Measurements from ENCODE around the gene BEND3. TPM values are rescaled to one million over a fixed set of nuclear protein-coding genes. Genes with fewer than 3 reads are reported as not detected.
A peak's percentile ranks its signal among the peaks of the same experiment; 100 is the strongest.

BEND3 gene
- total RNA-seq, 1 donor from 2014 or later, result 24.1 TPM

- peak; percentile 92 for TF ChIP-seq CTCF (conservative IDR thresholded peaks at IDR 0.05)
- peaks cover 6% of the 10 kb centered on the region for H3K27me3 Mint-ChIP-seq (ENCODE audit: low read depth)
These were observed 946 bp downstream of the BEND3 start for GRCh38 chr6:107114213-107114925.

GRCh38 chr6:107110200-107110599 lies 5.1 kb downstream of the BEND3 start:
- Mint-ChIP-seq H3K4me3 (peak overlapping the region; percentile 2), H3K27me3 (ENCODE audit: low read depth) (no peaks in the 10 kb centered on the region), H3K27ac (ENCODE audit: unreplicated experiment) (no peak overlapping the region), H3K9me3 (no peaks in the 10 kb centered on the region), H3K36me3 (ENCODE audit: low read depth) (no peaks in the 10 kb centered on the region), H3K4me1 (peaks cover 25% of the 10 kb centered on the region)
- no peak for DNase-seq (ENCODE audit: low read depth, low spot score)
- no peak for TF ChIP-seq CTCF (conservative IDR thresholded peaks at IDR 0.05)

More at GRCh38 chr6:107114213-107114925, 946 bp downstream of the BEND3 start:
- peak; percentile 74 for DNase-seq (ENCODE audit: low read depth, low spot score)
- no peaks in the 10 kb centered on the region for H3K9me3 Mint-ChIP-seq
- H3K36me3 Mint-ChIP-seq (ENCODE audit: low read depth), result no peaks in the 10 kb centered on the region
- peak overlapping the region; percentile 94 for H3K4me3 Mint-ChIP-seq
- peaks cover 29% of the 10 kb centered on the region for H3K4me1 Mint-ChIP-seq
- peak overlapping the region; percentile 86 for H3K27ac Mint-ChIP-seq (ENCODE audit: unreplicated experiment)

- Mint-ChIP-seq H3K27me3 (ENCODE audit: low read depth) (no peaks in the 10 kb centered on the region), H3K36me3 (ENCODE audit: low read depth) (no peaks in the 10 kb centered on the region), H3K4me3 (peak overlapping the region; percentile 39), H3K9me3 (no peaks in the 10 kb centered on the region), H3K4me1 (peaks cover 20% of the 10 kb centered on the region), H3K27ac (ENCODE audit: unreplicated experiment) (peak overlapping the region; percentile 90)
- DNase-seq (ENCODE audit: low read depth, low spot score), result no peak
- TF ChIP-seq CTCF (conservative IDR thresholded peaks at IDR 0.05), result no peak
These were observed 7.0 kb downstream of the BEND3 start for GRCh38 chr6:107108201-107108890.

GRCh38 chr6:107107791-107108190 lies 7.5 kb downstream of the BEND3 start:
- peaks cover 22% of the 10 kb centered on the region for H3K4me1 Mint-ChIP-seq

GRCh38 chr6:107106165-107106564 lies 9.2 kb downstream of the BEND3 start:
- H3K27me3 Mint-ChIP-seq (ENCODE audit: low read depth), result no peaks in the 10 kb centered on the region
- H3K36me3 Mint-ChIP-seq (ENCODE audit: low read depth), result no peaks in the 10 kb centered on the region
- DNase-seq (ENCODE audit: low read depth, low spot score), result no peak
- no peak for TF ChIP-seq CTCF (conservative IDR thresholded peaks at IDR 0.05)
- peaks cover 34% of the 10 kb centered on the region for H3K4me1 Mint-ChIP-seq
- no peak overlapping the region for H3K27ac Mint-ChIP-seq (ENCODE audit: unreplicated experiment)
- H3K9me3 Mint-ChIP-seq, result no peaks in the 10 kb centered on the region
- H3K4me3 Mint-ChIP-seq, result no peak overlapping the region

More at GRCh38 chr6:107107791-107108190, 7.5 kb downstream of the BEND3 start:
- Mint-ChIP-seq H3K36me3 (ENCODE audit: low read depth) (no peaks in the 10 kb centered on the region), H3K27ac (ENCODE audit: unreplicated experiment) (no peak overlapping the region), H3K9me3 (no peaks in the 10 kb centered on the region), H3K4me3 (no peak overlapping the region), H3K27me3 (ENCODE audit: low read depth) (no peaks in the 10 kb centered on the region)
- no peak for DNase-seq (ENCODE audit: low read depth, low spot score)
- TF ChIP-seq CTCF (conservative IDR thresholded peaks at IDR 0.05), result no peak
